ENCODE data around the gene PHYHD1.

GRCh38 chr9:128892221-128892921 lies 28.4 kb upstream of the PHYHD1 start:
- TF ChIP-seq, protein P1, sequence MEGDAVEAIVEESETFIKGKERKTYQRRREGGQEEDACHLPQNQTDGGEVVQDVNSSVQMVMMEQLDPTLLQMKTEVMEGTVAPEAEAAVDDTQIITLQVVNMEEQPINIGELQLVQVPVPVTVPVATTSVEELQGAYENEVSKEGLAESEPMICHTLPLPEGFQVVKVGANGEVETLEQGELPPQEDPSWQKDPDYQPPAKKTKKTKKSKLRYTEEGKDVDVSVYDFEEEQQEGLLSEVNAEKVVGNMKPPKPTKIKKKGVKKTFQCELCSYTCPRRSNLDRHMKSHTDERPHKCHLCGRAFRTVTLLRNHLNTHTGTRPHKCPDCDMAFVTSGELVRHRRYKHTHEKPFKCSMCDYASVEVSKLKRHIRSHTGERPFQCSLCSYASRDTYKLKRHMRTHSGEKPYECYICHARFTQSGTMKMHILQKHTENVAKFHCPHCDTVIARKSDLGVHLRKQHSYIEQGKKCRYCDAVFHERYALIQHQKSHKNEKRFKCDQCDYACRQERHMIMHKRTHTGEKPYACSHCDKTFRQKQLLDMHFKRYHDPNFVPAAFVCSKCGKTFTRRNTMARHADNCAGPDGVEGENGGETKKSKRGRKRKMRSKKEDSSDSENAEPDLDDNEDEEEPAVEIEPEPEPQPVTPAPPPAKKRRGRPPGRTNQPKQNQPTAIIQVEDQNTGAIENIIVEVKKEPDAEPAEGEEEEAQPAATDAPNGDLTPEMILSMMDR (IDR thresholded peaks at IDR 0.05) = no peak
- TF ChIP-seq POLR2A (IDR thresholded peaks at IDR 0.05) = peak in 1 of 2 donors; percentile 43
